Loucy (cell line): ENCODE data around the gene DENND2A.

ENCODE experiments used
- H2AFZ ChIP-seq: fragments of 200-600 bp; sonication (generic); 2 replicates; pipeline ENCODE4 v1.6.0; 2016; ENCODE audit warnings: antibody characterized with exemption, mild to moderate bottlenecking, low read length, moderate library complexity
- H3F3A ChIP-seq: fragments of 200-600 bp; 2 replicates; pipeline ENCODE4 v1.6.0; 2016; ENCODE audit warnings: antibody characterized with exemption, low read depth, mild to moderate bottlenecking
- H3K27me3 ChIP-seq: fragments of 200-600 bp; sonication (generic); 2 replicates; pipeline ENCODE4 v1.6.1; 2014; ENCODE audit warnings: low read length, mild to moderate bottlenecking; ENCODE audit not compliant: insufficient read depth, poor library complexity, severe bottlenecking
- H3K36me3 ChIP-seq: fragments of 200-600 bp; sonication (generic); 2 replicates; pipeline ENCODE4 v1.6.1; 2016; ENCODE audit warnings: low read length; ENCODE audit not compliant: insufficient read depth
- H3K4me1 ChIP-seq: fragments of 200-600 bp; sonication (generic); 2 replicates; pipeline ENCODE4 v1.5.1; 2014; ENCODE audit warnings: low read length, mild to moderate bottlenecking; ENCODE audit not compliant: insufficient read depth, poor library complexity, severe bottlenecking
- H3K4me2 ChIP-seq: fragments of 200-600 bp; sonication (generic); 2 replicates; pipeline ENCODE4 v1.6.0; 2014; ENCODE audit warnings: antibody characterized with exemption, low read length, low read depth, mild to moderate bottlenecking; ENCODE audit not compliant: poor library complexity, severe bottlenecking
- H3K4me3 ChIP-seq: fragments of 200-600 bp; sonication (generic); 2 replicates; pipeline ENCODE4 v1.5.1; 2014; ENCODE audit warnings: low read length, mild to moderate bottlenecking, mixed read lengths; ENCODE audit not compliant: poor library complexity, severe bottlenecking
- H3K79me2 ChIP-seq: fragments of 200-600 bp; sonication (generic); 2 replicates; pipeline ENCODE4 v1.6.1; 2014; ENCODE audit warnings: low read length; ENCODE audit not compliant: insufficient read depth
- H3K9ac ChIP-seq: fragments of 200-600 bp; sonication (generic); 2 replicates; pipeline ENCODE4 v1.6.0; 2014; ENCODE audit warnings: mild to moderate bottlenecking, low read depth, low read length, moderate library complexity; ENCODE audit not compliant: poor library complexity, severe bottlenecking
- H3K9me2 ChIP-seq: fragments of 200-600 bp; sonication (generic); replicated peaks from 2 replicates; pipeline ENCODE4 v1.6.1; 2016; ENCODE audit warnings: low read depth, low read length, mixed read lengths
- H3K9me3 ChIP-seq: fragments of 200-600 bp; sonication (generic); 2 replicates; pipeline ENCODE4 v1.6.1; 2014; ENCODE audit warnings: mild to moderate bottlenecking, antibody characterized with exemption, low read length, low read depth; ENCODE audit not compliant: insufficient read depth
- H4K20me1 ChIP-seq: fragments of 200-600 bp; sonication (generic); 2 replicates; pipeline ENCODE4 v1.6.0; 2014; ENCODE audit warnings: antibody characterized with exemption, low read length, mild to moderate bottlenecking; ENCODE audit not compliant: insufficient read depth, poor library complexity, severe bottlenecking
- CTCF ChIP-seq: fragments of 200-600 bp; sonication (generic); conservative IDR thresholded peaks from 2 replicates; pipeline ENCODE4 v1.5.1; 2014; ENCODE audit warnings: mild to moderate bottlenecking, antibody characterized with exemption, low read length
- EZH2phosphoT487 ChIP-seq: fragments of 200-600 bp; IDR thresholded peaks from 2 replicates; pipeline ENCODE4 v1.6.1; 2018; ENCODE audit warnings: antibody characterized with exemption, mild to moderate bottlenecking, moderate library complexity, borderline replicate concordance

DENND2A gene

DNA sequence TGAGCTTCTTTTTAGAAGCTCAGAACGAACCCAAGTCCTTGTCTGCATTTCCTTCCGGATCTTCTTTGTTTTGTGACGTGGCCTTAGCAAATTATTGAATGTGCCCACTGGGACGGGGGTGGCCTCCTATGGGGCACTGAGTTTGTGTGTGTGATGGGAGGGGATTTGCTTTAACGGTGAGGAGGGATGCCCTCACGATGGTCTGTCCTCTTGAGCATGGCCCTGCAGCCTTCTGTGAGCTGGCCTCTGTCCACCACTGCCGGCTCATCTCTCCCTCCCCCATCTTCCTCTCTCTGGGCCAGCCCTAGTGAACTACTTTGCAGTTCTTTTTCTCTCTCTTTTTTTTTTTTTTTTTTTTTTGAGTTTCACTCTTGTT, 98.4 kb downstream of the DENND2A start:
- Histone ChIP-seq H3K27me3 (no peaks in the 10 kb centered on the region), H4K20me1 (no peaks in the 10 kb centered on the region), H3K79me2 (no peaks in the 10 kb centered on the region), H3K4me3 (no peak overlapping the region), H3K9me3 (no peaks in the 10 kb centered on the region), H2AFZ (no peak overlapping the region), H3F3A (no peaks in the 10 kb centered on the region), H3K4me2 (no peak overlapping the region), H3K36me3 (no peaks in the 10 kb centered on the region), H3K9ac (no peak overlapping the region), H3K4me1 (no peaks in the 10 kb centered on the region), H3K9me2 (no peaks in the 10 kb centered on the region)
- TF ChIP-seq CTCF = no peak
- TF ChIP-seq EZH2phosphoT487 = no peak

DNA sequence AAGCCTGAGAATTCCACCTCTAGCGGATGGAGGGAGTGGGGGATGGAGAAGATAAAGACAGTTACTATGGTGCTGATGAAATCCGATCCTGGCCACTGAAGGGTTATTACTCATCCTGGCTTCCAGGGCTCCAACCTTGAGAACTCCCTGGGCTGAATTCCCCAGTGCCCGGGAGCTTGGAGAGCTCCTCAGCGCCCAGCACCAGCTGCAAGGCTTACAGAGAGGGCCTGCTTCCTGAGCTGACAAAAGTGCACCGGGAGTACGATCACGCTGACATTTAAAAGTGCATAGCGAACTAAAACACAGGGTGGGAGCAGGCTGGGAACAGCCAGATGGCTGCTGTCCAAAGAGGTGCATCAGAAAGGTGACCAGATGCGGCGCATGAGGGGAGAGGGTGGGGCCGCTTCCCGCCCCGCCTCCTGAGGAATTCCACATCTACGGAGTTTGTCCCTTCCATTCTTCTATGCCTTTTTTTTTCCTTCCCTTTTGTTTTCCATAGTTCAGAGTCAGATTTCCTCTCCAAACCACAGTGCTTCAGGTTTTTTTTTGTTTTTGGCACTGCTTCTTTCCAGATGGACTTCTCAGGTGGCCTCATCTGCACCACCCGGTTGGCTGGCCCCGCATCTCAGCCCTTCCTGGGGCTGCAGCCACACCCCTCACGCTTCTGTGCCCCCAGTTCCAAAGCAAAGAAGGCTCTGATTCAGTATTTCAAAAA, 98.9 kb downstream of the DENND2A start:
- Histone ChIP-seq H3K36me3 (no peaks in the 10 kb centered on the region), H3K9me2 (no peaks in the 10 kb centered on the region), H3K79me2 (no peaks in the 10 kb centered on the region), H3K4me1 (no peaks in the 10 kb centered on the region), H2AFZ (no peak overlapping the region), H3K9ac (no peak overlapping the region), H3F3A (no peaks in the 10 kb centered on the region), H3K4me2 (no peak overlapping the region), H3K4me3 (no peak overlapping the region), H4K20me1 (no peaks in the 10 kb centered on the region), H3K9me3 (no peaks in the 10 kb centered on the region), H3K27me3 (no peaks in the 10 kb centered on the region)
- no peak for TF ChIP-seq CTCF
- no peak for TF ChIP-seq EZH2phosphoT487

- H3K4me1 ChIP-seq = no peaks in the 10 kb centered on the region
- no peak overlapping the region for H3K4me3 ChIP-seq
Measured at GRCh38 chr7:140541176-140541512, 99.5 kb downstream of the DENND2A start.

More at GRCh38 chr7:140541176-140541512, 99.5 kb downstream of the DENND2A start:
- no peak overlapping the region for H3K4me2 ChIP-seq
- no peaks in the 10 kb centered on the region for H3K9me3 ChIP-seq
- H3K27me3 ChIP-seq = no peaks in the 10 kb centered on the region
- no peak overlapping the region for H2AFZ ChIP-seq
- H3K9ac ChIP-seq = no peak overlapping the region
- TF ChIP-seq CTCF = no peak
- TF ChIP-seq EZH2phosphoT487 = no peak
- H3K36me3 ChIP-seq = no peaks in the 10 kb centered on the region
- H3K9me2 ChIP-seq = no peaks in the 10 kb centered on the region
- H3K79me2 ChIP-seq = no peaks in the 10 kb centered on the region
- no peaks in the 10 kb centered on the region for H4K20me1 ChIP-seq
- H3F3A ChIP-seq = no peaks in the 10 kb centered on the region
